K562 (cell line): Measurements from ENCODE around the gene ERMARD. TPM values are rescaled to one million over a fixed set of nuclear protein-coding genes. Genes with fewer than 3 reads are reported as not detected.

ENCODE experiments used
- ATAC-seq: fragments of 200-7000 bp; cut with Tn5 transposase; 3 replicates; pipeline ENCODE4 v1.9.1; 2020; ENCODE audit warnings: moderate library complexity
- BruUV-seq: library from RNA; stranded (reverse); fragments of 400-500 nt; replicated peaks from 2 replicates; lab custom pipeline; 2021; lab: Mats Ljungman, UMichigan
- CTCF ChIA-PET: fragments of 300-600 bp; formaldehyde crosslinking; extraction: SDS; loops from one replicate; lab custom pipeline; 2021; ENCODE audit warnings: low intra/inter-chr PET ratio; lab: Yijun Ruan, JAX
- POLR2A ChIA-PET: fragments of 300-600, 350-650 bp; sonication (Branson Sonifier 250); formaldehyde crosslinking; extraction: SDS; loops from one replicate; lab custom pipeline; 2021; ENCODE audit warnings: antibody characterized with exemption, inconsistent platforms; lab: Yijun Ruan, JAX
- DNase-seq, 4 experiments: peaks; one replicate each; pipeline versions ENCODE4 v3.0.0 to v3.0.0-alpha.2; 2011 to 2018; ENCODE audit warnings: low spot score in 3 of 4, mixed read lengths in 3 of 4; ENCODE audit errors: extremely low read depth in 1 of 4
- FAIRE-seq: peaks from 2 replicates; lab custom pipeline; 2011; peaks lifted over from hg19 to GRCh38; lab: Jason Lieb, UNC
- H2AFZ ChIP-seq: 2 replicates; pipeline ENCODE4 v1.6.0; 2011; ENCODE audit warnings: low read depth, low read length, control low read depth, inconsistent platforms
- H3K27ac ChIP-seq: fragments of 200-600 bp; 3 replicates; pipeline ENCODE4 v1.8.0; 2011; ENCODE audit warnings: low read depth, mild to moderate bottlenecking, control low read depth, inconsistent platforms, low read length, moderate library complexity, mixed read lengths; ENCODE audit errors: extremely low read depth
- H3K27me3 ChIP-seq, 2 experiments: fragments of 300-600 bp in 1 of 2; 2 replicates in 1 of 2; 3 replicates in 1 of 2; pipeline versions ENCODE4 v1.6.0 to v1.8.0; 2011; ENCODE audit warnings: inconsistent platforms in 2 of 2, low read length in 2 of 2, mild to moderate bottlenecking in 1 of 2, mixed read lengths in 1 of 2, moderate library complexity in 1 of 2; ENCODE audit not compliant: control insufficient read depth in 2 of 2, insufficient read depth in 2 of 2
- H3K36me3 ChIP-seq: fragments of 300-600 bp; 3 replicates; pipeline ENCODE4 v1.8.0; 2011; ENCODE audit warnings: mild to moderate bottlenecking, low read length, inconsistent platforms; ENCODE audit not compliant: control insufficient read depth, insufficient read depth
- H3K4me1 ChIP-seq, 2 experiments: fragments of 200-600 bp in 1 of 2; replicated peaks in 1 of 2; 2 replicates in 1 of 2; 3 replicates in 1 of 2; pipeline versions ENCODE4 v1.5.1 to v1.8.0; 2011; ENCODE audit warnings: inconsistent platforms in 2 of 2, low read length in 2 of 2, mild to moderate bottlenecking in 1 of 2, mixed read lengths in 1 of 2, moderate library complexity in 1 of 2; ENCODE audit not compliant: control insufficient read depth in 2 of 2, insufficient read depth in 2 of 2
- H3K4me2 ChIP-seq: 2 replicates; pipeline ENCODE4 v1.6.1; 2011; ENCODE audit warnings: low read length, control low read depth, inconsistent platforms, mixed read lengths; ENCODE audit not compliant: insufficient read depth
- H3K4me3 ChIP-seq: fragments of 200-600 bp; sonication (generic), shearing (Covaris generic); 2 replicates; pipeline ENCODE4 v1.5.1; 2016; ENCODE audit warnings: control low read depth, inconsistent platforms
- H3K79me2 ChIP-seq: fragments of 200-600 bp; 3 replicates; pipeline ENCODE4 v1.8.0; 2011; ENCODE audit warnings: low read length, inconsistent platforms; ENCODE audit not compliant: control insufficient read depth, insufficient read depth
- H3K9ac ChIP-seq, 2 experiments: 2 replicates each; pipeline versions ENCODE4 v1.6.0 to v1.6.1; 2011; ENCODE audit warnings: low read depth in 2 of 2, low read length in 2 of 2, control low read depth in 1 of 2, inconsistent platforms in 1 of 2, mild to moderate bottlenecking in 1 of 2, mixed read lengths in 1 of 2; ENCODE audit not compliant: insufficient read depth in 1 of 2
- H3K9me1 ChIP-seq: one replicate; pipeline ENCODE4 v1.6.0; 2011; ENCODE audit warnings: inconsistent platforms, mild to moderate bottlenecking, low read length, moderate library complexity; ENCODE audit not compliant: control insufficient read depth, insufficient read depth
- H3K9me3 ChIP-seq: replicated peaks from 2 replicates; pipeline ENCODE4 v1.5.1; 2011; ENCODE audit warnings: low read depth, low read length, inconsistent platforms; ENCODE audit not compliant: control insufficient read depth, insufficient read depth
- H4K20me1 ChIP-seq: replicated peaks from 2 replicates; pipeline ENCODE4 v1.6.1; 2011; ENCODE audit warnings: low read length, inconsistent platforms, mixed read lengths; ENCODE audit not compliant: control insufficient read depth, insufficient read depth
- BCOR ChIP-seq: fragments of 450-650 bp; IDR thresholded peaks from 2 replicates; pipeline ENCODE4 v1.6.1; 2016
- RAD51 ChIP-seq: fragments of 450-650 bp; IDR thresholded peaks from 2 replicates; pipeline ENCODE4 v1.7.1; 2016; ENCODE audit warnings: low read depth, mild to moderate bottlenecking, borderline replicate concordance
- SMAD3 ChIP-seq: fragments of 450-650 bp; formaldehyde crosslinking; conservative IDR thresholded peaks from 2 replicates; pipeline ENCODE4 v1.4.0; 2020; ENCODE audit warnings: mild to moderate bottlenecking
- SMARCA5 ChIP-seq: fragments of 450-650 bp; IDR thresholded peaks from 2 replicates; pipeline ENCODE4 v1.6.1; 2016
- SREBF2 ChIP-seq: sonication (generic); formaldehyde crosslinking; IDR thresholded peaks from 2 replicates; pipeline ENCODE4 v1.4.0; 2020; ENCODE audit warnings: mild to moderate bottlenecking, missing genetic modification reagents
- THRAP3 ChIP-seq: fragments of 450-650 bp; IDR thresholded peaks from 2 replicates; pipeline ENCODE4 v1.6.1; 2016; ENCODE audit warnings: mild to moderate bottlenecking, inconsistent platforms, borderline replicate concordance
- ZBTB5 ChIP-seq: fragments of 450-650 bp; IDR thresholded peaks from 2 replicates; pipeline ENCODE4 v1.6.1; 2017; ENCODE audit warnings: antibody characterized with exemption
- ZC3H8 ChIP-seq: fragments of 450-650 bp; IDR thresholded peaks from 2 replicates; pipeline ENCODE4 v1.6.1; 2017
- ZEB2 ChIP-seq: fragments of 450-650 bp; IDR thresholded peaks from 2 replicates; pipeline ENCODE4 v1.6.1; 2016
- WGBS: fragments of 100-300 bp; shearing (Covaris generic); methylation state at CpG from one replicate; pipeline ENCODE4 v1.1.6; 2016; ENCODE audit warnings: low coverage, mixed read lengths; ENCODE audit not compliant: insufficient coverage; ENCODE audit errors: missing lambda C conversion rate; 5-methylcytosine and 5-hydroxymethylcytosine counted together
- in situ Hi-C: fragments of 300-500 bp; cut with MboI; formaldehyde crosslinking; loops from 4 replicates; pipeline ENCODE4 v1.15.0; 2018; ENCODE audit warnings: inconsistent platforms, mixed read lengths
- intact Hi-C: fragments of 100-400 bp; cut with micrococcal nuclease; formaldehyde crosslinking; loops from 2 replicates; pipeline ENCODE4 v1.14.2; 2022
- polyA plus RNA-seq, 8 experiments: library from polyadenylated mRNA; depleted of rRNA in 4 of 8; stranded (reverse) in 5 of 8; unstranded in 3 of 8; fragments of >200 nt; fragmentation: Nextera tagmentation in 2 of 8; fragmentation: Illumina TruSeq in 1 of 8; extraction: Ambion mirVana in 2 of 8; extraction: Trizol in 1 of 8; gene quantifications; 2 replicates each; pipeline versions ENCODE4 v1.2.1 to v1.2.3, GENCODE V29; 2011 to 2014; ENCODE audit warnings: inconsistent platforms in 1 of 8, missing spikeins in 1 of 8
- total RNA-seq, 7 experiments: library from RNA; depleted of rRNA in 6 of 7; stranded (reverse); fragments of >200 nt in 6 of 7; fragmentation: Illumina TruSeq in 2 of 7; extraction: Trizol in 2 of 7; gene quantifications; 2 replicates each; pipeline versions ENCODE4 v1.2.1 to v1.2.3, GENCODE V29; 2011 to 2021; ENCODE audit warnings: low replicate concordance in 1 of 7
- TF ChIP-seq, protein P1 (sequence below): fragments of 450-650 bp; formaldehyde crosslinking; IDR thresholded peaks from 2 replicates; pipeline ENCODE4 v1.4.0; 2020; ENCODE audit warnings: mild to moderate bottlenecking, mixed read lengths
- TF ChIP-seq, protein P2 (sequence below): fragments of 200-800 bp; sonication (Bioruptor generic); IDR thresholded peaks from 2 replicates; pipeline ENCODE4 v1.6.1; 2017; ENCODE audit warnings: missing genetic modification characterization, missing compliant biosample characterization

Gene ERMARD
- total and polyA plus RNA-seq, 9 of the 15 experiments (the other 6 are each of a cell fraction or from before 2014, with no cell fraction given): 14.5 to 68.6 (median 27.7) TPM

- BruUV-seq: no TSS peak
- CTCF ChIA-PET: no interaction called here
- H3K9ac ChIP-seq: no peak overlapping the region
- DNase-seq: no peak
- FAIRE-seq: no peak
- no peaks in the 10 kb centered on the region for H3K4me1 ChIP-seq
- ATAC-seq: no peak
- peaks cover 24 to 34% of the 10 kb centered on the region in 2 experiments for H3K27me3 ChIP-seq
- in situ Hi-C loops: no loop called here
- POLR2A ChIA-PET: interaction anchor here (1.3 kb wide), 1 partner anchor 11 kb away, joined by 4 read pairs; no protein-coding TSS in a partner anchor
- H3K4me2 ChIP-seq: no peak overlapping the region
- H3K27ac ChIP-seq: no peak overlapping the region
- no peaks in the 10 kb centered on the region for H3K36me3 ChIP-seq
- H4K20me1 ChIP-seq: peaks cover 2% of the 10 kb centered on the region
- intact Hi-C loops: no loop called here
- H3K9me3 ChIP-seq: no peaks in the 10 kb centered on the region
- H3K79me2 ChIP-seq: no peaks in the 10 kb centered on the region
- no peaks in the 10 kb centered on the region for H3K9me1 ChIP-seq
- WGBS: 0% methylated on average over 2 of the region's 2 CpGs
- H2AFZ ChIP-seq: no peak overlapping the region
- TF ChIP-seq SMARCA5 (peak; percentile 30; the same call in 1 of the 2 replicates), BCOR (peak; percentile 30; the same call in 1 of the 2 replicates), SMAD3 (no peak)
- H3K4me3 ChIP-seq: no peak overlapping the region
These were observed 64.6 kb downstream of the ERMARD start for GRCh38 chr6:169816054-169816453.

DNA sequence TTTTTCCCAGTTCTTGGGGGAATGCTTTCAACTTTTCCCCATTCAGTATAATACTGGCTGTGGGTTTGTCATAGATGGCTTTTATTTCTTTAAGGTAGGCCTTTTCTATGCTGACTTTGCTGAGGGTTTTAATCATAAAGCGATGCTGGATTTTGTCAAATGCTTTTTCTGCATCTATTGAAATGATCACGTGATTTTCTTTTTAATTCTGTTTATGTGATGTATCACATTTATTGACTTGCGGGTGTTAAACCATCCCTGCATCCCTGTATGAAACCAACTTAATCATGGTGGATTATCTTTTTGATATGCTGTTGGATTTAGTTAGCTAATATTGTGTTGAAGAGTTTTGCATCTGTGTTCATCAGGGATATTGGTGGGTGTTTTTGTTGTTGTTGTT is 65.6 kb downstream of the ERMARD start:
- Histone ChIP-seq H3K27me3 (peaks cover 14 to 24% of the 10 kb centered on the region in 2 experiments), H3K9me3 (no peaks in the 10 kb centered on the region), H3K36me3 (no peaks in the 10 kb centered on the region), H3K4me3 (no peak overlapping the region), H4K20me1 (no peaks in the 10 kb centered on the region; the same call in 1 of the 2 replicates), H3K9me1 (no peaks in the 10 kb centered on the region), H3K27ac (no peak overlapping the region), H3K79me2 (no peaks in the 10 kb centered on the region), H3K4me1 (no peaks in the 10 kb centered on the region), H3K4me2 (no peak overlapping the region), H2AFZ (no peak overlapping the region), H3K9ac (no peak overlapping the region)
- POLR2A ChIA-PET: no interaction called here
- DNase-seq (no peak), ATAC-seq (no peak), FAIRE-seq (no peak)
- intact Hi-C loops: no loop called here
- CTCF ChIA-PET: no interaction called here
- WGBS: 0% methylated on average over 3 of the region's 3 CpGs
- no TSS peak for BruUV-seq
- in situ Hi-C loops: no loop called here
- TF ChIP-seq SREBF2 (CRISPR knock-in tag): no peak
- no peak for TF ChIP-seq ZEB2
- TF ChIP-seq, protein P1, sequence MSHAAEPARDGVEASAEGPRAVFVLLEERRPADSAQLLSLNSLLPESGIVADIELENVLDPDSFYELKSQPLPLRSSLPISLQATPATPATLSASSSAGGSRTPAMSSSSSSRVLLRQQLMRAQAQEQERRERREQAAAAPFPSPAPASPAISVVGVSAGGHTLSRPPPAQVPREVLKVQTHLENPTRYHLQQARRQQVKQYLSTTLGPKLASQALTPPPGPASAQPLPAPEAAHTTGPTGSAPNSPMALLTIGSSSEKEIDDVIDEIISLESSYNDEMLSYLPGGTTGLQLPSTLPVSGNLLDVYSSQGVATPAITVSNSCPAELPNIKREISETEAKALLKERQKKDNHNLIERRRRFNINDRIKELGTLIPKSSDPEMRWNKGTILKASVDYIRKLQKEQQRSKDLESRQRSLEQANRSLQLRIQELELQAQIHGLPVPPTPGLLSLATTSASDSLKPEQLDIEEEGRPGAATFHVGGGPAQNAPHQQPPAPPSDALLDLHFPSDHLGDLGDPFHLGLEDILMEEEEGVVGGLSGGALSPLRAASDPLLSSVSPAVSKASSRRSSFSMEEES: peak; percentile 91
- TF ChIP-seq, protein P2, sequence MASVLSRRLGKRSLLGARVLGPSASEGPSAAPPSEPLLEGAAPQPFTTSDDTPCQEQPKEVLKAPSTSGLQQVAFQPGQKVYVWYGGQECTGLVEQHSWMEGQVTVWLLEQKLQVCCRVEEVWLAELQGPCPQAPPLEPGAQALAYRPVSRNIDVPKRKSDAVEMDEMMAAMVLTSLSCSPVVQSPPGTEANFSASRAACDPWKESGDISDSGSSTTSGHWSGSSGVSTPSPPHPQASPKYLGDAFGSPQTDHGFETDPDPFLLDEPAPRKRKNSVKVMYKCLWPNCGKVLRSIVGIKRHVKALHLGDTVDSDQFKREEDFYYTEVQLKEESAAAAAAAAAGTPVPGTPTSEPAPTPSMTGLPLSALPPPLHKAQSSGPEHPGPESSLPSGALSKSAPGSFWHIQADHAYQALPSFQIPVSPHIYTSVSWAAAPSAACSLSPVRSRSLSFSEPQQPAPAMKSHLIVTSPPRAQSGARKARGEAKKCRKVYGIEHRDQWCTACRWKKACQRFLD: no peak
- TF ChIP-seq THRAP3: no peak
- no peak for TF ChIP-seq ZC3H8
- no peak for TF ChIP-seq ZBTB5
- 0 out of 2 replicates have a peak, but pooled peaks have one; percentile 18 for TF ChIP-seq RAD51
